ENCODE data around the gene FAM156A. TPM values are rescaled to one million over a fixed set of nuclear protein-coding genes. Genes with fewer than 3 reads are reported as not detected.
"Not testable (repeated sequence)": the region's sequence is repeated elsewhere in the genome, so short reads cannot be mapped to it uniquely, and the experiment has no call there.

FAM156A gene
- total RNA-seq, 1 experiment from 2014 or later, result 21.7 TPM

DNA sequence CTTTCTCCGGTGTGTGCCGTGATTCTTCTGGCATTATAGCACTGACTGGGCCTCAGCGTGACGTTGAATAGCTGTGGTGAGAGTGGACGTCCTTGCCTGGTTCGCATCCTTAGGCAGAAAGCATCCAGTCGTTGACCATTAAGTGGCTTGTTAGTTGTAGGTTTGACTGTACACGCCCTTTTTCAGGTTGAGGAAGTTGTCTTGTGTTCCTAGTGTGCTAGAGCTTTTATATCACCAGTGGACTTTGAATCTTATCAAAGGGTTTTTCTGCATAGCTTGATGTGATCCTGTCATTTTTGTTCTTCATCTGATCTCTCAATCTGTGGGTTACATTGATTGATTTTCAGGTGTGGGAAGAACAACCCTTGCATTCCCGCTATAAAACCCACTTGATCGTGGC lies 52.8 kb downstream of the FAM156A start:
- DNase-seq (ENCODE audit: low read depth), result not testable (repeated sequence)

Other genes starting within 250 kb of the FAM156A start
- 1.5 and 2.6 TPM in 2 replicates for gene SSX2B, start 207.3 kb downstream of the FAM156A start, total RNA-seq (2014; rRNA removed; shearing (Covaris generic))
- gene SPANXN5, start 161.1 kb downstream of the FAM156A start, total RNA-seq (2014; rRNA removed; shearing (Covaris generic)), result not detected in 2 replicates
- not detected in 2 replicates for gene XAGE5, start 147.2 kb downstream of the FAM156A start, total RNA-seq (2014; rRNA removed; shearing (Covaris generic))
- not detected in 2 replicates for gene XAGE3, start 90.4 kb downstream of the FAM156A start, total RNA-seq (2014; rRNA removed; shearing (Covaris generic))
- gene FAM156B, start 61.2 kb downstream of the FAM156A start, total RNA-seq (2014; rRNA removed; shearing (Covaris generic)), result 3.5 and 7.9 TPM in 2 replicates
- gene GPR173, start 90.3 kb upstream of the FAM156A start, total RNA-seq (2014; rRNA removed; shearing (Covaris generic)), result 0.24 and 1.2 TPM in 2 replicates
- gene TSPYL2, start 123.8 kb upstream of the FAM156A start, total RNA-seq (2014; rRNA removed; shearing (Covaris generic)), result 11.8 and 12.5 TPM in 2 replicates
- 1.5 and 3.2 TPM in 2 replicates for gene KANTR, start 135.6 kb upstream of the FAM156A start, total RNA-seq (2014; rRNA removed; shearing (Covaris generic))